DND-41 (cell line): ENCODE measurements around the gene GSTO1.

Experiments used
- ATAC-seq: fragments of 200-7000 bp; cut with Tn5 transposase; 3 replicates; pipeline ENCODE4 v1.9.1; 2021; ENCODE audit warnings: low read depth; ENCODE audit not compliant: insufficient read depth
- DNase-seq: peaks from one replicate; pipeline ENCODE4 v3.0.0-alpha.2; 2020
- H2AFZ ChIP-seq: 2 replicates; pipeline ENCODE4 v1.6.0; 2012; ENCODE audit warnings: low read depth, low read length
- H3K27ac ChIP-seq: 2 replicates; pipeline ENCODE4 v1.5.1; 2012; ENCODE audit warnings: low read length, inconsistent platforms
- H3K27me3 ChIP-seq: fragments of 200-600 bp; sonication (generic); 2 replicates; pipeline ENCODE4 v1.6.0; 2012; ENCODE audit warnings: low read length, mild to moderate bottlenecking, inconsistent platforms; ENCODE audit not compliant: insufficient read depth, poor library complexity
- H3K36me3 ChIP-seq: 2 replicates; pipeline ENCODE4 v1.5.1; 2012; ENCODE audit warnings: low read length, inconsistent platforms; ENCODE audit not compliant: insufficient read depth
- H3K4me1 ChIP-seq: 2 replicates; pipeline ENCODE4 v1.5.1; 2012; ENCODE audit warnings: mild to moderate bottlenecking, low read length; ENCODE audit not compliant: insufficient read depth
- H3K4me2 ChIP-seq: 2 replicates; pipeline ENCODE4 v1.6.0; 2012; ENCODE audit warnings: mild to moderate bottlenecking, moderate library complexity, low read length, inconsistent platforms; ENCODE audit not compliant: insufficient read depth
- H3K4me3 ChIP-seq, 2 experiments: fragments of 200-600 bp in 1 of 2; shearing (Covaris generic) in 1 of 2; 2 replicates each; pipeline ENCODE4 v1.5.1; 2012 to 2016; ENCODE audit warnings: inconsistent platforms in 2 of 2, low read length in 2 of 2, mild to moderate bottlenecking in 2 of 2, low read depth in 1 of 2, moderate library complexity in 1 of 2
- H3K79me2 ChIP-seq: 2 replicates; pipeline ENCODE4 v1.6.0; 2012; ENCODE audit warnings: low read length, inconsistent platforms; ENCODE audit not compliant: insufficient read depth
- H3K9ac ChIP-seq: 2 replicates; pipeline ENCODE4 v1.6.0; 2012; ENCODE audit warnings: low read depth, mild to moderate bottlenecking, inconsistent platforms, low read length, moderate library complexity
- H3K9me3 ChIP-seq: 2 replicates; pipeline ENCODE4 v1.5.1; 2012; ENCODE audit warnings: low read length, moderate library complexity, mild to moderate bottlenecking, inconsistent platforms; ENCODE audit not compliant: insufficient read depth, severe bottlenecking
- H4K20me1 ChIP-seq: 2 replicates; pipeline ENCODE4 v1.6.0; 2012; ENCODE audit warnings: low read length; ENCODE audit not compliant: insufficient read depth
- EZH2 ChIP-seq: IDR thresholded peaks from 3 replicates; pipeline ENCODE4 v1.6.1; 2012; ENCODE audit warnings: borderline replicate concordance, low read depth, mild to moderate bottlenecking, moderate library complexity, low read length, inconsistent platforms; ENCODE audit not compliant: severe bottlenecking
- TF ChIP-seq, protein P1 (sequence below): IDR thresholded peaks from 2 replicates; pipeline ENCODE4 v1.5.1; 2012; ENCODE audit warnings: borderline replicate concordance, low read length, moderate library complexity, mild to moderate bottlenecking; ENCODE audit not compliant: poor library complexity, severe bottlenecking; ENCODE audit errors: extremely low read depth

Gene GSTO1

DNA sequence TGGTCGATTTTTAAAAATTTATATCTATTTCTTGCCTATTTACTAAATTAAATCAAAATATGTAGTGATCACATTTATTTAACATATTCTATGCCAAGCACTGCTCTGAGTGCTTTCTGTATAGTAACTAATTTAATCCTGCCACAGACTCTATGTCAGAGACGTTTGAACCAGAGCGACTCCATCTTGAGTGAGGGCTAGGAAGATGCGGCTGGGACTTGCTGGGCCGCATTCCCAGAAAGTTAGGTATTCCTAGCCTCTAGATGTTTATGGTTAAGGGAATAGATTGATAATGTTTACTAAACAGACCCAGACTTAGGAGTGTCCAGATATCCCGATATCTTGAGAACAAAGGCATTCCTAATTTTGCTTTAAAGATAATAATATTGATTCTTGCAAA is 3.2 kb upstream of the GSTO1 start:
- TF ChIP-seq, protein P1, sequence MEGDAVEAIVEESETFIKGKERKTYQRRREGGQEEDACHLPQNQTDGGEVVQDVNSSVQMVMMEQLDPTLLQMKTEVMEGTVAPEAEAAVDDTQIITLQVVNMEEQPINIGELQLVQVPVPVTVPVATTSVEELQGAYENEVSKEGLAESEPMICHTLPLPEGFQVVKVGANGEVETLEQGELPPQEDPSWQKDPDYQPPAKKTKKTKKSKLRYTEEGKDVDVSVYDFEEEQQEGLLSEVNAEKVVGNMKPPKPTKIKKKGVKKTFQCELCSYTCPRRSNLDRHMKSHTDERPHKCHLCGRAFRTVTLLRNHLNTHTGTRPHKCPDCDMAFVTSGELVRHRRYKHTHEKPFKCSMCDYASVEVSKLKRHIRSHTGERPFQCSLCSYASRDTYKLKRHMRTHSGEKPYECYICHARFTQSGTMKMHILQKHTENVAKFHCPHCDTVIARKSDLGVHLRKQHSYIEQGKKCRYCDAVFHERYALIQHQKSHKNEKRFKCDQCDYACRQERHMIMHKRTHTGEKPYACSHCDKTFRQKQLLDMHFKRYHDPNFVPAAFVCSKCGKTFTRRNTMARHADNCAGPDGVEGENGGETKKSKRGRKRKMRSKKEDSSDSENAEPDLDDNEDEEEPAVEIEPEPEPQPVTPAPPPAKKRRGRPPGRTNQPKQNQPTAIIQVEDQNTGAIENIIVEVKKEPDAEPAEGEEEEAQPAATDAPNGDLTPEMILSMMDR = no peak
- TF ChIP-seq EZH2 = no peak
- Histone ChIP-seq H3K9ac (no peak overlapping the region), H3K27me3 (no peaks in the 10 kb centered on the region), H4K20me1 (peaks cover 4% of the 10 kb centered on the region; the same call in 1 of the 2 replicates), H3K9me3 (peaks cover 4% of the 10 kb centered on the region), H3K4me3 (no peak overlapping the region), H3K79me2 (peaks cover 24% of the 10 kb centered on the region), H3K36me3 (no peaks in the 10 kb centered on the region), H3K4me2 (no peak overlapping the region), H3K4me1 (peaks cover 20% of the 10 kb centered on the region), H3K27ac (no peak overlapping the region), H2AFZ (no peak overlapping the region)
- DNase-seq (no peak), ATAC-seq (no peak)

GRCh38 chr10:104252368-104252767 is 2.3 kb upstream of the GSTO1 start:
- peaks cover 33% of the 10 kb centered on the region for H3K79me2 ChIP-seq
- H2AFZ ChIP-seq = no peak overlapping the region
- peaks cover 6% of the 10 kb centered on the region for H3K36me3 ChIP-seq
- H3K9ac ChIP-seq = no peak overlapping the region
- H3K9me3 ChIP-seq = no peaks in the 10 kb centered on the region
- ATAC-seq = no peak
- no peak overlapping the region for H3K4me2 ChIP-seq
- H3K27me3 ChIP-seq = no peaks in the 10 kb centered on the region
- H3K4me1 ChIP-seq = peaks cover 29% of the 10 kb centered on the region
- H3K27ac ChIP-seq = no peak overlapping the region
- no peak for DNase-seq
- peaks cover 4% of the 10 kb centered on the region; the same call in 1 of the 2 replicates for H4K20me1 ChIP-seq
- no peak overlapping the region for H3K4me3 ChIP-seq
- no peak for TF ChIP-seq EZH2
- TF ChIP-seq, protein P1 = no peak

GRCh38 chr10:104253106-104253505 is 1.6 kb upstream of the GSTO1 start:
- DNase-seq (no peak), ATAC-seq (no peak)
- Histone ChIP-seq H3K9ac (no peak overlapping the region), H3K9me3 (no peaks in the 10 kb centered on the region), H3K4me2 (no peak overlapping the region), H3K27me3 (no peaks in the 10 kb centered on the region), H4K20me1 (peaks cover 7% of the 10 kb centered on the region; the same call in 1 of the 2 replicates), H3K27ac (no peak overlapping the region), H3K79me2 (peaks cover 40% of the 10 kb centered on the region), H3K36me3 (peaks cover 13% of the 10 kb centered on the region), H3K4me1 (peaks cover 37% of the 10 kb centered on the region), H2AFZ (0 out of 2 replicates have a peak overlapping the region, but pooled peaks have one; percentile 97), H3K4me3 (no peak overlapping the region)
- no peak for TF ChIP-seq EZH2
- TF ChIP-seq, protein P1 = no peak
